Measurements from ENCODE around the gene CLDN19.

GRCh38 chr1:42768172-42768571 lies 28.1 kb upstream of the CLDN19 start:
- TF ChIP-seq POLR2A (IDR thresholded peaks at IDR 0.05; ENCODE audit: extremely low read depth, insufficient read length): no peak
- no peak for TF ChIP-seq CTCF (IDR thresholded peaks at IDR 0.05; ENCODE audit: low read depth, low read length)

Measured in NB4 (cell line).